Neural cell (in vitro differentiated cells): Measurements from ENCODE around the gene BRF1. TPM values are rescaled to one million over a fixed set of nuclear protein-coding genes. Genes with fewer than 3 reads are reported as not detected.

Experiments
- H2AFZ ChIP-seq: fragments of 200-600, 300-800 bp; sonication (generic), shearing (Covaris generic); 2 replicates; pipeline ENCODE4 v1.6.0; 2014; ENCODE audit warnings: low read depth, mild to moderate bottlenecking, antibody characterized with exemption, low read length, moderate library complexity
- H3F3A ChIP-seq: fragments of 200-600 bp; shearing (Covaris generic); 2 replicates; pipeline ENCODE4 v1.6.1; 2016; ENCODE audit warnings: mild to moderate bottlenecking, moderate library complexity, mixed read lengths, antibody characterized with exemption, low read length; ENCODE audit not compliant: insufficient read depth, poor library complexity, severe bottlenecking
- H3K27ac ChIP-seq: fragments of 200-600, 300-800 bp; sonication (generic), shearing (Covaris generic); 2 replicates; pipeline ENCODE4 v1.5.1; 2014; ENCODE audit warnings: mild to moderate bottlenecking, low read length, moderate library complexity
- H3K27me3 ChIP-seq: fragments of 300-800, 200-600 bp; sonication (generic), shearing (Covaris generic); 2 replicates; pipeline ENCODE4 v1.6.0; 2014; ENCODE audit warnings: mild to moderate bottlenecking, low read depth, low read length, moderate library complexity; ENCODE audit not compliant: insufficient read depth
- H3K36me3 ChIP-seq: fragments of 300-800, 200-600 bp; sonication (generic), shearing (Covaris generic); 2 replicates; pipeline ENCODE4 v1.5.1; 2014; ENCODE audit warnings: mild to moderate bottlenecking, antibody characterized with exemption, low read length, moderate library complexity; ENCODE audit not compliant: insufficient read depth
- H3K4me2 ChIP-seq: fragments of 300-800, 200-600 bp; sonication (generic), shearing (Covaris generic); 2 replicates; pipeline ENCODE4 v1.6.0; 2014; ENCODE audit warnings: mild to moderate bottlenecking, low read length
- H3K4me3 ChIP-seq: fragments of 300-800, 200-600 bp; sonication (generic), shearing (Covaris generic); 2 replicates; pipeline ENCODE4 v1.5.1; 2014; ENCODE audit warnings: mild to moderate bottlenecking, low read length, moderate library complexity
- H3K79me2 ChIP-seq: fragments of 200-600 bp; shearing (Covaris generic); replicated peaks from 2 replicates; pipeline ENCODE4 v1.6.0; 2014; ENCODE audit warnings: mild to moderate bottlenecking, low read length, moderate library complexity; ENCODE audit not compliant: insufficient read depth
- H3K9ac ChIP-seq: fragments of 300-800, 200-600 bp; sonication (generic), shearing (Covaris generic); 2 replicates; pipeline ENCODE4 v1.6.1; 2016; ENCODE audit warnings: mild to moderate bottlenecking, low read length, mixed read lengths
- H3K9me2 ChIP-seq: fragments of 200-600 bp; shearing (Covaris generic); 2 replicates; pipeline ENCODE4 v1.6.1; 2016; ENCODE audit warnings: mild to moderate bottlenecking, low read length, mixed read lengths; ENCODE audit not compliant: insufficient read depth
- H3K9me3 ChIP-seq: fragments of 200-600, 300-800 bp; sonication (generic), shearing (Covaris generic); 2 replicates; pipeline ENCODE4 v1.6.1; 2016; ENCODE audit warnings: mild to moderate bottlenecking, mixed run types, low read length, moderate library complexity, mixed read lengths
- H4K20me1 ChIP-seq: fragments of 200-600 bp; shearing (Covaris generic); 2 replicates; pipeline ENCODE4 v1.6.1; 2016; ENCODE audit warnings: mild to moderate bottlenecking, mixed run types; ENCODE audit not compliant: insufficient read depth
- EP300 ChIP-seq: fragments of 450-650 bp; conservative IDR thresholded peaks from 2 replicates; pipeline ENCODE4 v1.6.1; 2014; ENCODE audit warnings: antibody characterized with exemption, mild to moderate bottlenecking, moderate library complexity; ENCODE audit not compliant: poor library complexity, severe bottlenecking
- EZH2 ChIP-seq: fragments of 200-600, 300-800 bp; shearing (Covaris generic), sonication (generic); IDR thresholded peaks from 2 replicates; pipeline ENCODE4 v1.6.1; 2014; ENCODE audit warnings: antibody characterized with exemption, low read length, borderline replicate concordance, mild to moderate bottlenecking; ENCODE audit not compliant: insufficient read depth, poor library complexity, severe bottlenecking
- MXI1 ChIP-seq: fragments of 450-650 bp; conservative IDR thresholded peaks from 2 replicates; pipeline ENCODE4 v1.6.1; 2014; ENCODE audit warnings: antibody characterized with exemption, mild to moderate bottlenecking; ENCODE audit not compliant: poor library complexity, severe bottlenecking
- POLR2AphosphoS5 ChIP-seq: IDR thresholded peaks from 2 replicates; pipeline ENCODE4 v1.6.1; 2012
- RAD21 ChIP-seq: fragments of 450-650 bp; conservative IDR thresholded peaks from 2 replicates; pipeline ENCODE4 v1.6.1; 2014; ENCODE audit warnings: antibody characterized with exemption, mild to moderate bottlenecking, moderate library complexity
- SMC3 ChIP-seq: fragments of 450-650 bp; conservative IDR thresholded peaks from 2 replicates; pipeline ENCODE4 v1.6.1; 2014; ENCODE audit warnings: antibody characterized with exemption, mild to moderate bottlenecking, moderate library complexity; ENCODE audit not compliant: poor library complexity
- TAF1 ChIP-seq: IDR thresholded peaks from 2 replicates; pipeline ENCODE4 v1.6.1; 2012; ENCODE audit warnings: low read depth
- polyA plus RNA-seq: library from polyadenylated mRNA; depleted of rRNA; stranded (reverse); fragments of >200 nt; gene quantifications from 2 replicates; pipeline ENCODE4 v1.2.3, GENCODE V29; 2014
- TF ChIP-seq, protein P1 (sequence below): fragments of 450-650 bp; IDR thresholded peaks from 2 replicates; pipeline ENCODE4 v1.5.1; 2014; ENCODE audit warnings: antibody characterized with exemption, mild to moderate bottlenecking, moderate library complexity; ENCODE audit not compliant: poor library complexity, severe bottlenecking
- TF ChIP-seq, protein P2 (sequence below): IDR thresholded peaks from 2 replicates; pipeline ENCODE4 v1.6.1; 2012; ENCODE audit warnings: borderline replicate concordance

Gene BRF1
- polyA plus RNA-seq, 1 donor from 2014 or later: 69.4 TPM

DNA sequence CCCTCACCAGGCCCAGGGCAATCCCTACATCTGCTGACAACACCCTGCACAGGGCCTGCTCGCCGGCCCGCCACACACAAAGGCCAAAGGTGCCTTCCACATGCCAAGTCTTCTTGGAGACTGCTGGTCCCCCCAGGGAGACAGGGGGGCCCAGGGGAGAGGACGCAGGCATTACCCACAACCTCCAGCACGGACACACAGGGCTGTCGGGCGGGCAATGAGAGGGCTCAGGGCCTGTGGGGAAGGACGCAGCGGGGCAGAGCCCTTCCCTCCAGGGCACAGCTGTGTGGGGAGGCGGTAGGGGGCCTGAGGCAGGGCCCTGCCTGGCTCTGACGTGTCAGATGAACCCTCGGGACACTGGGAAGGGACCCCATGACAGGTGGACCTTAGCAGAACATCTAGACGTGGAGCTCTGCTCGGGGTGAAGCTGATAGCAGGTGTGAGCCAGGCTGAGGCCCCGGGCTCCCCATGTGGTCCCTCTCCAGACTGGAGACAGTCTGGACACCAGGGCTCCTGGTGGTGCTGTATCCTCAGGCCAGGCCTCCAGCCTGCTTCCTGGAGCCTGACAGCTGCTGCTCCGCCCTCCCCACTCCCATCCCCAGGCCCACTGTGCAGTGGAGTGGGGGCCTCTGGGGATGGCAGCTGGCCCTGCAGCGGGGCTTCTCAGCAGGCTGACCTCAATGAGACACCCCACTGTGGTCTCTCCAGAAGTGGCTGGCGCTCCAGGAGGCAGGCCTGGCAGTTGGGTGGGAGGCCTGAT lies 88.1 kb downstream of the BRF1 start:
- H3K4me3 ChIP-seq: no peak overlapping the region
- H3K27me3 ChIP-seq: no peaks in the 10 kb centered on the region
- H3F3A ChIP-seq: no peaks in the 10 kb centered on the region
- H3K9me2 ChIP-seq: no peaks in the 10 kb centered on the region
- no peak overlapping the region for H2AFZ ChIP-seq
- H3K9ac ChIP-seq: no peak overlapping the region
- no peak overlapping the region for H3K27ac ChIP-seq
- no peaks in the 10 kb centered on the region for H3K36me3 ChIP-seq
- no peaks in the 10 kb centered on the region for H3K9me3 ChIP-seq
- TF ChIP-seq EP300 (no peak), SMC3 (no peak), RAD21 (no peak), MXI1 (no peak), TAF1 (no peak), EZH2 (no peak), POLR2AphosphoS5 (no peak)
- TF ChIP-seq, protein P1, sequence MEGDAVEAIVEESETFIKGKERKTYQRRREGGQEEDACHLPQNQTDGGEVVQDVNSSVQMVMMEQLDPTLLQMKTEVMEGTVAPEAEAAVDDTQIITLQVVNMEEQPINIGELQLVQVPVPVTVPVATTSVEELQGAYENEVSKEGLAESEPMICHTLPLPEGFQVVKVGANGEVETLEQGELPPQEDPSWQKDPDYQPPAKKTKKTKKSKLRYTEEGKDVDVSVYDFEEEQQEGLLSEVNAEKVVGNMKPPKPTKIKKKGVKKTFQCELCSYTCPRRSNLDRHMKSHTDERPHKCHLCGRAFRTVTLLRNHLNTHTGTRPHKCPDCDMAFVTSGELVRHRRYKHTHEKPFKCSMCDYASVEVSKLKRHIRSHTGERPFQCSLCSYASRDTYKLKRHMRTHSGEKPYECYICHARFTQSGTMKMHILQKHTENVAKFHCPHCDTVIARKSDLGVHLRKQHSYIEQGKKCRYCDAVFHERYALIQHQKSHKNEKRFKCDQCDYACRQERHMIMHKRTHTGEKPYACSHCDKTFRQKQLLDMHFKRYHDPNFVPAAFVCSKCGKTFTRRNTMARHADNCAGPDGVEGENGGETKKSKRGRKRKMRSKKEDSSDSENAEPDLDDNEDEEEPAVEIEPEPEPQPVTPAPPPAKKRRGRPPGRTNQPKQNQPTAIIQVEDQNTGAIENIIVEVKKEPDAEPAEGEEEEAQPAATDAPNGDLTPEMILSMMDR: no peak
- TF ChIP-seq, protein P2, sequence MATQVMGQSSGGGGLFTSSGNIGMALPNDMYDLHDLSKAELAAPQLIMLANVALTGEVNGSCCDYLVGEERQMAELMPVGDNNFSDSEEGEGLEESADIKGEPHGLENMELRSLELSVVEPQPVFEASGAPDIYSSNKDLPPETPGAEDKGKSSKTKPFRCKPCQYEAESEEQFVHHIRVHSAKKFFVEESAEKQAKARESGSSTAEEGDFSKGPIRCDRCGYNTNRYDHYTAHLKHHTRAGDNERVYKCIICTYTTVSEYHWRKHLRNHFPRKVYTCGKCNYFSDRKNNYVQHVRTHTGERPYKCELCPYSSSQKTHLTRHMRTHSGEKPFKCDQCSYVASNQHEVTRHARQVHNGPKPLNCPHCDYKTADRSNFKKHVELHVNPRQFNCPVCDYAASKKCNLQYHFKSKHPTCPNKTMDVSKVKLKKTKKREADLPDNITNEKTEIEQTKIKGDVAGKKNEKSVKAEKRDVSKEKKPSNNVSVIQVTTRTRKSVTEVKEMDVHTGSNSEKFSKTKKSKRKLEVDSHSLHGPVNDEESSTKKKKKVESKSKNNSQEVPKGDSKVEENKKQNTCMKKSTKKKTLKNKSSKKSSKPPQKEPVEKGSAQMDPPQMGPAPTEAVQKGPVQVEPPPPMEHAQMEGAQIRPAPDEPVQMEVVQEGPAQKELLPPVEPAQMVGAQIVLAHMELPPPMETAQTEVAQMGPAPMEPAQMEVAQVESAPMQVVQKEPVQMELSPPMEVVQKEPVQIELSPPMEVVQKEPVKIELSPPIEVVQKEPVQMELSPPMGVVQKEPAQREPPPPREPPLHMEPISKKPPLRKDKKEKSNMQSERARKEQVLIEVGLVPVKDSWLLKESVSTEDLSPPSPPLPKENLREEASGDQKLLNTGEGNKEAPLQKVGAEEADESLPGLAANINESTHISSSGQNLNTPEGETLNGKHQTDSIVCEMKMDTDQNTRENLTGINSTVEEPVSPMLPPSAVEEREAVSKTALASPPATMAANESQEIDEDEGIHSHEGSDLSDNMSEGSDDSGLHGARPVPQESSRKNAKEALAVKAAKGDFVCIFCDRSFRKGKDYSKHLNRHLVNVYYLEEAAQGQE: no peak
- H3K79me2 ChIP-seq: no peaks in the 10 kb centered on the region
- no peaks in the 10 kb centered on the region for H4K20me1 ChIP-seq
- no peak overlapping the region for H3K4me2 ChIP-seq

DNA sequence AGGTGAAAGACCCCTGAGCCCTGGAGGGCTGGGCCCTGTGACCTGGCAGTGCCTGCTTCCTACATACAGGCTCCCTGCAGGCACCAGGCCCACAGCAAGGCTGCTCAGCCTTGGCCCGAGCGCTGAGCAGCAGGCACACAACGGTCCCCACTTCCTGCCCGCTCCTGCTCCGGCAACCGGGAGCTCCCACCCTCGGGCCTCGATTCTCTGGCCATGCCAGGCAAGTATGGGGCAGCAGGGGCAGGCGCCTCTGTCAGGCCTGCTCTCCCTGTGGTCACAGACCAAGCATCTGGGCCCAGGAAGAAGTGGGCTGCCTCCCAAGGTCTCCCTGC lies 89.1 kb downstream of the BRF1 start:
- Histone ChIP-seq H3K4me3 (no peak overlapping the region), H3K27me3 (no peaks in the 10 kb centered on the region), H4K20me1 (no peaks in the 10 kb centered on the region), H3K9me2 (no peaks in the 10 kb centered on the region), H3K4me2 (no peak overlapping the region), H3K9me3 (no peaks in the 10 kb centered on the region), H3F3A (no peaks in the 10 kb centered on the region), H3K27ac (no peak overlapping the region), H3K9ac (no peak overlapping the region), H3K36me3 (no peaks in the 10 kb centered on the region), H3K79me2 (no peaks in the 10 kb centered on the region), H2AFZ (no peak overlapping the region)
- no peak for TF ChIP-seq EP300
- TF ChIP-seq, protein P2: no peak
- TF ChIP-seq SMC3: no peak
- TF ChIP-seq MXI1: no peak
- TF ChIP-seq TAF1: no peak
- TF ChIP-seq, protein P1: no peak
- no peak for TF ChIP-seq POLR2AphosphoS5
- no peak for TF ChIP-seq RAD21
